Stimulated activated effector memory CD8-positive, alpha-beta T cell treated with anti-CD3 and anti-CD28 coated beads, Interleukin-12 subunit alpha, Interleukin-12 subunit beta, amount 100 ng/mL, for 72 hours (primary cell): ENCODE data around the gene BTNL3.
"Not testable (repeated sequence)": the region's sequence is repeated elsewhere in the genome, so short reads cannot be mapped to it uniquely, and the experiment has no call there.

ENCODE experiments used
- ATAC-seq: fragments of 150-1000 bp; cut with Tn5 transposase; 2 replicates; pipeline ENCODE4 v1.10.0; 2021
- DNase-seq, 2 donors: peaks; one replicate each; pipeline ENCODE4 v3.0.0; 2021 to 2022; ENCODE audit warnings: low spot score in 2 of 2
- H3K27ac Mint-ChIP-seq: one replicate; pipeline ENCODE4 v1.8.0; 2022; ENCODE audit warnings: mild to moderate bottlenecking, mixed read lengths
- H3K36me3 Mint-ChIP-seq: one replicate; pipeline ENCODE4 v1.8.0; 2022; ENCODE audit warnings: mild to moderate bottlenecking, mixed read lengths
- H3K4me1 Mint-ChIP-seq: one replicate; pipeline ENCODE4 v1.8.0; 2022; ENCODE audit warnings: mixed read lengths
- H3K4me3 Mint-ChIP-seq: one replicate; pipeline ENCODE4 v1.8.0; 2022; ENCODE audit warnings: mild to moderate bottlenecking, mixed read lengths
- H3K9me3 Mint-ChIP-seq: one replicate; pipeline ENCODE4 v1.8.0; 2022; ENCODE audit warnings: mixed read lengths

Gene BTNL3

DNA sequence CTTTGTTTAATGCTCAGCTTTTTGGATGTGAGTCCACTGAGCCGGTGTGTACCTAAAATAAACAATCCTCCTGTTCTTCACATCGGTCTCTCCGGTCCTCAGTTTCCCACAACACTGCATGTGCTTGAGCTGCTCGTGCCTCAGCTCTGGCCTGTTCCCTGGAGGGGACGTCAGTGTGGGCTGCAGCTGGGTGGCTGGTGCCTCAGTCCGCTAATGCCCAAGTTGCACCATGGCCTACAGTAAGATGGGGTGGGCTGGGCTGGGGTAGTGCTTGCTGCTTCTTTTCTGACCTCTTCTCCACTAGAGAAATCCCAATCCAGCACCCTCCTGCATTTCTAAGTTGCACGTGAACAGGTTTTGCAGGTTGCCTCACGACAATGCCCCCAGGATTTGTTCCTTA, 50.8 kb downstream of the BTNL3 start:
- Mint-ChIP-seq H3K27ac (no peak overlapping the region), H3K36me3 (no peaks in the 10 kb centered on the region), H3K4me3 (no peak overlapping the region), H3K4me1 (peaks cover 5% of the 10 kb centered on the region), H3K9me3 (no peaks in the 10 kb centered on the region)
- no peak for DNase-seq
- no peak for ATAC-seq

- no peaks in the 10 kb centered on the region for H3K36me3 Mint-ChIP-seq
- ATAC-seq (no peak), DNase-seq (no peak)
- no peaks in the 10 kb centered on the region for H3K9me3 Mint-ChIP-seq
- no peak within 1 kb of the TSS for H3K4me3 Mint-ChIP-seq
- H3K27ac Mint-ChIP-seq: no peak within 1 kb of the TSS
- peaks cover 5% of the 10 kb centered on the region for H3K4me1 Mint-ChIP-seq
Measured at GRCh38 chr5:181039931-181040630, 51.4 kb downstream of the BTNL3 start, which contains the start of gene BTNL9. BTNL9 (plus strand) TSS chr5:181040266; CDS start chr5:181045490, 5,224 bp downstream.

- Mint-ChIP-seq H3K9me3 (no peaks in the 10 kb centered on the region), H3K4me3 (no peak overlapping the region), H3K27ac (no peak overlapping the region), H3K36me3 (no peaks in the 10 kb centered on the region), H3K4me1 (peaks cover 5% of the 10 kb centered on the region)
- no peak for ATAC-seq
- peak in 1 of 2 donors; percentile 2 for DNase-seq
Measured at GRCh38 chr5:181040631-181040945, 51.9 kb downstream of the BTNL3 start.

- no peak overlapping the region for H3K4me3 Mint-ChIP-seq
- ATAC-seq: no peak
Measured at GRCh38 chr5:181041043-181041442, 52.4 kb downstream of the BTNL3 start.

DNA sequence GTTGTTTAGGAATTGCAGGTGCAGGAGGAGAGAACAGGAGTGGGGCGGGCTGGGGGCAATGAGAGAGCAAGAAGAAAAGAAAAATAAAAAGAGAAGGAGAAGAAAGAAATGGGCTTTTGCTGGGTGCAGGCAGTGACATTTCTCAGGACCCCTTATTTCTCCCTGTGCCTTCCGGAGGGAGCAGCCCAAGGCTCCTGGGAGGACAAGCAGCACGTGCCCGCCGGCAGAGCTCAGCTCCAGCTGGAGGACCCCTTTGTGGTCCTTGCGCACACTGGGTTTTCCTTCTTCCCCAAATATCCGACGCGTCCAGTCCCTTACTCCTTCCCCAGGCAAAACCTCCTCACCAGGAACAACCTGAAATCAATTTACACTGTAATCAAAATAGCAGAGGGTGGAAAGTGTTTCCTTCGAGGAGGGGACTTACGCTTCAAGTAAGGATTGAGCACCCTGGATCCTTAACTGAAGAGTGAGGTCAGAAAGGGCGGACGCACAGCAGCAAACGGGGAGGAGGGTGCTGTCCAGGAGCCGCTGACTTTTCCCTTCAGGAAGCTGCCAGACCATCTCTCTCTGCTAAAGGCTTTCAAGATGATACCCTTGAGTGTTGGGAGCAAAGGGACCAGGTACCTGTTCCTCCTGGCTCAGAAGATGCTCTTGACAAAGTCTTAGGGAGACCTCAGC, 53.5 kb downstream of the BTNL3 start:
- Mint-ChIP-seq H3K4me3 (no peak overlapping the region), H3K9me3 (no peaks in the 10 kb centered on the region), H3K36me3 (no peaks in the 10 kb centered on the region), H3K27ac (no peak overlapping the region), H3K4me1 (peaks cover 5% of the 10 kb centered on the region)
- peak in 1 of 2 donors; percentile 7 for DNase-seq
- ATAC-seq: no peak

More at GRCh38 chr5:181041043-181041442, 52.4 kb downstream of the BTNL3 start:
- Mint-ChIP-seq H3K27ac (no peak overlapping the region), H3K4me1 (peaks cover 5% of the 10 kb centered on the region), H3K36me3 (no peaks in the 10 kb centered on the region), H3K9me3 (no peaks in the 10 kb centered on the region)
- DNase-seq: peak in 1 of 2 donors; percentile 7

- H3K27ac Mint-ChIP-seq: no peak overlapping the region
- peak in 1 of 2 donors; percentile 15 for DNase-seq
- H3K4me3 Mint-ChIP-seq: no peak overlapping the region
- peaks cover 5% of the 10 kb centered on the region for H3K4me1 Mint-ChIP-seq
- H3K9me3 Mint-ChIP-seq: no peaks in the 10 kb centered on the region
- no peak for ATAC-seq
- H3K36me3 Mint-ChIP-seq: no peaks in the 10 kb centered on the region
Measured at GRCh38 chr5:181042722-181043121, 54.1 kb downstream of the BTNL3 start.

- no peaks in the 10 kb centered on the region for H3K9me3 Mint-ChIP-seq
- ATAC-seq: no peak
- no peak overlapping the region for H3K4me3 Mint-ChIP-seq
- H3K36me3 Mint-ChIP-seq: no peaks in the 10 kb centered on the region
- DNase-seq: peak in 1 of 2 donors; percentile 43
- H3K27ac Mint-ChIP-seq: no peak overlapping the region
- peaks cover 5% of the 10 kb centered on the region for H3K4me1 Mint-ChIP-seq
Measured at GRCh38 chr5:181043285-181044092, 54.8 kb downstream of the BTNL3 start.

DNA sequence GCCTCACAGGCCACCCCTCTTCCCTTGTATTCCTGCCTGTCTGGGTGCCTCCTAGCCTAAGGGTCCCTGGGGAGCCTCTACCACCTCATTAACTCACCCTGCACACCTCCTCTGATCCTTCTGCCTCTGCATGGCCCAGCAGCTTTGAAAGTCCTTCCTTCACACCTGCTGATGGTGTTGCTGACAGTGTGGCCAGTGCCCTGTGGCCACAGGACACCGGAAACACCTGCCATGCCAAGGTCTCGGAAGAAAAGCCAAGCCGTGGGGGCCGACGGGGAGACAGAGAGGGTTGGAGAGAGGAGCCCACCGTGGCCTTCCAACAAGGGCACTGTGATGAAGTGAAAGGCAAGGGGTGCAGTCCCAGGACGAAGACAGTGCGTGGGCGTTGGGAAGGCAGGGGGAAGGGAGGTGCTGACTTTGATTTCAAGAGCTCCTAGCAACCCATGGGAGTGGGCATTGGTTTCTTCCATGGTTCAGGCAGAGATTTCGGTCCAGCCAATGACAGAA, 55.5 kb downstream of the BTNL3 start:
- H3K36me3 Mint-ChIP-seq: no peaks in the 10 kb centered on the region
- H3K4me3 Mint-ChIP-seq: no peak overlapping the region
- no peak for DNase-seq
- peaks cover 5% of the 10 kb centered on the region for H3K4me1 Mint-ChIP-seq
- H3K9me3 Mint-ChIP-seq: no peaks in the 10 kb centered on the region
- ATAC-seq: no peak
- no peak overlapping the region for H3K27ac Mint-ChIP-seq

- ATAC-seq (no peak), DNase-seq (peak in 1 of 2 donors; percentile 37)
- H3K4me3 Mint-ChIP-seq: no peak overlapping the region
- peaks cover 5% of the 10 kb centered on the region for H3K4me1 Mint-ChIP-seq
- H3K36me3 Mint-ChIP-seq: no peaks in the 10 kb centered on the region
- no peaks in the 10 kb centered on the region for H3K9me3 Mint-ChIP-seq
- H3K27ac Mint-ChIP-seq: no peak overlapping the region
Measured at GRCh38 chr5:181044662-181045305, 56.1 kb downstream of the BTNL3 start.

- peaks cover 5% of the 10 kb centered on the region for H3K4me1 Mint-ChIP-seq
- H3K36me3 Mint-ChIP-seq: no peaks in the 10 kb centered on the region
- DNase-seq: peak in 1 of 2 donors; percentile 23
- H3K4me3 Mint-ChIP-seq: no peak overlapping the region
- ATAC-seq: no peak
- no peak overlapping the region for H3K27ac Mint-ChIP-seq
- H3K9me3 Mint-ChIP-seq: no peaks in the 10 kb centered on the region
Measured at GRCh38 chr5:181045316-181045715, 56.7 kb downstream of the BTNL3 start.

DNA sequence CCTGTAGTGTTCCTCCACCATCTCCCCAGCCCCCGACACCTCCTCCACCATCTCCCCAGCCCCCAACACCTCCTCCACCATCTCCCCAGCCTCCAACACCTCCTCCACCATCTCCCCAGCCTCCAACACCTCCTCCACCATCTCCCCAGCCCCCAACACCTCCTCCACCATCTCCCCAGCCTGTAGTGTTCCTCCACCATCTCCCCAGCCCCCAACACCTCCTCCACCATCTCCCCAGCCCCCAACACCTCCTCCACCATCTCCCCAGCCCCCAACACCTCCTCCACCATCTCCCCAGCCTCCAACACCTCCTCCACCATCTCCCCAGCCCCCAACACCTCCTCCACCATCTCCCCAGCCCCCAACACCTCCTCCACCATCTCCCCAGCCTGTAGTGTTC, 57.2 kb downstream of the BTNL3 start:
- not testable (repeated sequence) for H3K4me3 Mint-ChIP-seq, H3K4me1 Mint-ChIP-seq, ATAC-seq, H3K9me3 Mint-ChIP-seq, H3K36me3 Mint-ChIP-seq, H3K27ac Mint-ChIP-seq
- peak in 1 of 2 donors; percentile 28 for DNase-seq

DNA sequence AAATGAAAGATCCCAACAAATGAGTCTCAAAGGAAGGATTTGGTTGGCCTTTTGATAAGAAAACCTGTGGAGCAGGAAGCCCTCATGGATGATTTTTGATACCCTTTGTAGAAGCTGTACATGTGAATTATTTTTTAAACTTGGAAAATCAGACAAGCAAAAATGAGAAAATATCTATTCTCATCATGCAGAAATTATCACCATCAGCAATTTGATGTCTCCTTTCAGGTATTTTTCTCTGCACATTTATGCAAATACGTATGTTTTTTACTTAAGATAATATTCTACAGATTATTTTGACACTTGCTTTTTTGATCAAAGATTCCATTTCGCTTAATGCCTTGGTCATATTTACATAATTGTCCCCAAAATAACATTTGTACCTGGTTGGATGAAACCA, 58.6 kb downstream of the BTNL3 start:
- Mint-ChIP-seq H3K36me3 (no peaks in the 10 kb centered on the region), H3K4me3 (no peak overlapping the region), H3K4me1 (peaks cover 10% of the 10 kb centered on the region), H3K9me3 (no peaks in the 10 kb centered on the region), H3K27ac (no peak overlapping the region)
- ATAC-seq: no peak
- no peak for DNase-seq

- H3K27ac Mint-ChIP-seq: no peak overlapping the region
- DNase-seq: peak in 1 of 2 donors; percentile 41
- no peaks in the 10 kb centered on the region for H3K36me3 Mint-ChIP-seq
- H3K4me1 Mint-ChIP-seq: peaks cover 12% of the 10 kb centered on the region
- no peak for ATAC-seq
- no peak overlapping the region for H3K4me3 Mint-ChIP-seq
- H3K9me3 Mint-ChIP-seq: no peaks in the 10 kb centered on the region
Measured at GRCh38 chr5:181047921-181048320, 59.3 kb downstream of the BTNL3 start.

DNA sequence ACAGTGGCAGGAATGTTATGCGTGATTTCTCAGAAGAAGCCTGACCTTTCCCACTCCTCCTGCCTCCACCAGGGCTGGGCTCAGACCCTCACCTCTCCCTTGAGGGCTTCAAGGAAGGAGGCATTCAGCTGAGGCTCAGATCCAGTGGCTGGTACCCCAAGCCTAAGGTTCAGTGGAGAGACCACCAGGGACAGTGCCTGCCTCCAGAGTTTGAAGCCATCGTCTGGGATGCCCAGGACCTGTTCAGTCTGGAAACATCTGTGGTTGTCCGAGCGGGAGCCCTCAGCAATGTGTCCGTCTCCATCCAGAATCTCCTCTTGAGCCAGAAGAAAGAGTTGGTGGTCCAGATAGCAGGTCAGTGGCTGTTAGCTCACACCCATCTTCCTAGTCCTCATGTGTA, 61.4 kb downstream of the BTNL3 start:
- Mint-ChIP-seq H3K4me1 (peaks cover 21% of the 10 kb centered on the region), H3K36me3 (peaks cover 5% of the 10 kb centered on the region), H3K27ac (no peak overlapping the region), H3K9me3 (no peaks in the 10 kb centered on the region), H3K4me3 (no peak overlapping the region)
- ATAC-seq (no peak), DNase-seq (no peak)
